MCF 10A (cell line): ENCODE results near the gene RASD1. TPM values are rescaled to one million over a fixed set of nuclear protein-coding genes. Genes with fewer than 3 reads are reported as not detected.

ENCODE experiments used
- BruUV-seq: library from RNA; stranded (reverse); fragments of 400-500 nt; replicated peaks from 2 replicates; lab custom pipeline; 2021; lab: Mats Ljungman, UMichigan
- CTCF ChIA-PET: fragments of 300-600 bp; sonication (Branson Sonifier 250); formaldehyde crosslinking; extraction: SDS; loops from one replicate; lab custom pipeline; 2021; ENCODE audit warnings: antibody characterized with exemption, inconsistent platforms; lab: Yijun Ruan, JAX
- POLR2A ChIA-PET: fragments of 300-600, 350-650 bp; sonication (Branson Sonifier 250); formaldehyde crosslinking; extraction: SDS; loops from one replicate; lab custom pipeline; 2020; ENCODE audit warnings: antibody characterized with exemption, inconsistent platforms; lab: Yijun Ruan, JAX
- DNase-seq: peaks from one replicate; pipeline ENCODE4 v3.0.0-alpha.2; 2018; ENCODE audit not compliant: unreplicated experiment
- H3K27ac Mint-ChIP-seq: one replicate; pipeline ENCODE4 v1.8.0; 2022; ENCODE audit warnings: mild to moderate bottlenecking, low read depth, mixed read lengths; ENCODE audit not compliant: unreplicated experiment
- H3K27me3 Mint-ChIP-seq: one replicate; pipeline ENCODE4 v1.8.0; 2022; ENCODE audit warnings: mixed read lengths; ENCODE audit not compliant: insufficient read depth, unreplicated experiment
- H3K36me3 Mint-ChIP-seq: one replicate; pipeline ENCODE4 v1.8.0; 2022; ENCODE audit warnings: mild to moderate bottlenecking, moderate library complexity, mixed read lengths; ENCODE audit not compliant: insufficient read depth, unreplicated experiment
- H3K4me1 Mint-ChIP-seq: one replicate; pipeline ENCODE4 v1.8.0; 2022; ENCODE audit warnings: mixed read lengths; ENCODE audit not compliant: insufficient read depth, unreplicated experiment
- H3K4me3 Mint-ChIP-seq: one replicate; pipeline ENCODE4 v1.8.0; 2022; ENCODE audit warnings: mild to moderate bottlenecking, moderate library complexity, mixed read lengths; ENCODE audit not compliant: unreplicated experiment
- H3K9me3 Mint-ChIP-seq: one replicate; pipeline ENCODE4 v1.8.0; 2022; ENCODE audit warnings: mixed read lengths; ENCODE audit not compliant: unreplicated experiment
- intact Hi-C: fragments of 100-400 bp; cut with micrococcal nuclease; formaldehyde crosslinking; loops from 2 replicates; pipeline ENCODE4 v1.14.1; 2022
- total RNA-seq: library from RNA; stranded (reverse); gene quantifications from 2 replicates; pipeline ENCODE4 v1.2.3, GENCODE V29; 2022
- TF ChIP-seq, protein P1 (sequence below): fragments of 200-600 bp; IDR thresholded peaks from one replicate; pipeline ENCODE4 v1.8.0; 2022; ENCODE audit warnings: antibody characterized with exemption, mild to moderate bottlenecking; ENCODE audit not compliant: unreplicated experiment

RASD1 gene
- total RNA-seq, 1 experiment from 2014 or later: 0.21 TPM

DNA sequence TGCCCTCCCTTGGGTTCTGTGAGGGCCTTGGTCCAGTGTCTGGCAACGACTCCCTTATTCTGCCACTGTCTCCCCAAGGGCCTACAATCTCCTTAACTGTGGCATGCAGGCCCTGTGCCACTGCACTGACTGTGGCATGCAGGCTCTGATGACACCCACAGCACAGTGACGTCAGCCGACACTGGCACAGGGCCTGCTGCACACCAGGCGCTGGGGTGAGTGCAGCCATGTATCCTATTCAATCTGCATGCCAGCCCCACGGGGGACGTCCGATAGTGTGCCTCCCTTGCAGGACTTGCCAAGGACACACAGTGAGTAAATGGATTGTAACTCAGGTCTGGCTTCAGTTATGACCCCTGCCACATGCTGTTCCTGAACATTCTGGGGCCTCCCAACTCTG lies 39.8 kb upstream of the RASD1 start:
- POLR2A ChIA-PET: no interaction called here
- intact Hi-C loops: no loop called here
- H3K27me3 Mint-ChIP-seq: no peaks in the 10 kb centered on the region
- no peak overlapping the region for H3K4me3 Mint-ChIP-seq
- TF ChIP-seq, protein P1, sequence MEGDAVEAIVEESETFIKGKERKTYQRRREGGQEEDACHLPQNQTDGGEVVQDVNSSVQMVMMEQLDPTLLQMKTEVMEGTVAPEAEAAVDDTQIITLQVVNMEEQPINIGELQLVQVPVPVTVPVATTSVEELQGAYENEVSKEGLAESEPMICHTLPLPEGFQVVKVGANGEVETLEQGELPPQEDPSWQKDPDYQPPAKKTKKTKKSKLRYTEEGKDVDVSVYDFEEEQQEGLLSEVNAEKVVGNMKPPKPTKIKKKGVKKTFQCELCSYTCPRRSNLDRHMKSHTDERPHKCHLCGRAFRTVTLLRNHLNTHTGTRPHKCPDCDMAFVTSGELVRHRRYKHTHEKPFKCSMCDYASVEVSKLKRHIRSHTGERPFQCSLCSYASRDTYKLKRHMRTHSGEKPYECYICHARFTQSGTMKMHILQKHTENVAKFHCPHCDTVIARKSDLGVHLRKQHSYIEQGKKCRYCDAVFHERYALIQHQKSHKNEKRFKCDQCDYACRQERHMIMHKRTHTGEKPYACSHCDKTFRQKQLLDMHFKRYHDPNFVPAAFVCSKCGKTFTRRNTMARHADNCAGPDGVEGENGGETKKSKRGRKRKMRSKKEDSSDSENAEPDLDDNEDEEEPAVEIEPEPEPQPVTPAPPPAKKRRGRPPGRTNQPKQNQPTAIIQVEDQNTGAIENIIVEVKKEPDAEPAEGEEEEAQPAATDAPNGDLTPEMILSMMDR: no peak
- no peaks in the 10 kb centered on the region for H3K36me3 Mint-ChIP-seq
- peak; percentile 36 for DNase-seq
- no peak overlapping the region for H3K27ac Mint-ChIP-seq
- no peaks in the 10 kb centered on the region for H3K4me1 Mint-ChIP-seq
- H3K9me3 Mint-ChIP-seq: no peaks in the 10 kb centered on the region
- no TSS peak for BruUV-seq
- CTCF ChIA-PET: no interaction called here

DNA sequence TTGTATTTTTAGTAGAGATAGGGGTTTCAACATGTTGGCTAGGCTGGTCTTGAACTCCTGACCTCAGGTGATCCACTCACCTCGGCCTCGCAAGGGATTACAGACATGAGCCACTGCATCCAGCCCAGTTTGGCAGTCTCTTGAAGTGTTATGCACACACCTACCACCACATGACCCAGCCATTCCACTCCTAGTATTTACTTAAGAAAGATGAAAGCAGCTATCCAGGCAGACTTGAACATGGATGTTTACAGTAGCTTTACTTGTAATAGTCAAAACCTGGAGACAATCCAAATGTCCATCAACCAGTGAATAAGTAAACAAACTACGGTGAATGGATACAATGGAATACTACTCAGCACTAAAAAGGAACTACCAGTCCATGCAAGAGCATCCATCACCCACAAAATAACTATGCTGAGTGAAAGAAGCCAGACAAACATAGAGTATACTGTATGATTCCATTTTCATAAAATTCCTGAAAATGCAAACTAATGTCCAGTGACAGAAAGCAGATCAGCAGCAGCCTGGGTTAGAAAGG lies 37.8 kb upstream of the RASD1 start:
- Mint-ChIP-seq H3K27ac (no peak overlapping the region), H3K4me1 (no peaks in the 10 kb centered on the region), H3K27me3 (no peaks in the 10 kb centered on the region), H3K9me3 (no peaks in the 10 kb centered on the region), H3K4me3 (no peak overlapping the region), H3K36me3 (no peaks in the 10 kb centered on the region)
- no TSS peak for BruUV-seq
- ChIA-PET CTCF (no interaction called here), POLR2A (interaction anchor here (0.7 kb wide), 1 partner anchor 63 kb away, joined by 3 read pairs; no protein-coding TSS in a partner anchor)
- TF ChIP-seq, protein P1: no peak
- intact Hi-C loops: no loop called here
- peak; percentile 15 for DNase-seq

DNA sequence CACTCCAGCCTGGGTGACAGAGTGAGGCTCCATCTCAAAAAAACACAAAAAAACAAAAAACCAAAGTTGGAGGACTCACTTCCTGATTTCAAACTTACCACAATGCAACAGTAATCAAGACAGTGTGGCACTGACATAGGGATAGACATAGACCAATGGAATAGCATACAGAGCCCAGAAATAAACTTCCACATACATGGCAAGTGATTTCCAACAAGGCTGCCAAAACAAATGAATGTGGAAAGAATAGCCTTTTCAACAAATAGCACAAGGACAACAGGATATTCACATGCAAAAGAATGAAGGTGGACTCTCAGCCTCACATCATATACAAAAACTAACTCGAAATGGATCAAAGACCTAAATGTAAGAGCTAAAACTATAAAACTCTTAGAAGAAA lies 36.8 kb upstream of the RASD1 start:
- no TSS peak for BruUV-seq
- intact Hi-C loops: no loop called here
- TF ChIP-seq, protein P1: no peak
- ChIA-PET POLR2A (no interaction called here), CTCF (interaction anchor here (0.6 to 0.7 kb wide), 4 partner anchors 14 to 179 kb away, joined by 3 to 4 read pairs (median 4); no protein-coding TSS in a partner anchor)
- Mint-ChIP-seq H3K27ac (no peak overlapping the region), H3K27me3 (no peaks in the 10 kb centered on the region), H3K4me1 (no peaks in the 10 kb centered on the region), H3K4me3 (no peak overlapping the region), H3K9me3 (no peaks in the 10 kb centered on the region), H3K36me3 (no peaks in the 10 kb centered on the region)
- no peak for DNase-seq

DNA sequence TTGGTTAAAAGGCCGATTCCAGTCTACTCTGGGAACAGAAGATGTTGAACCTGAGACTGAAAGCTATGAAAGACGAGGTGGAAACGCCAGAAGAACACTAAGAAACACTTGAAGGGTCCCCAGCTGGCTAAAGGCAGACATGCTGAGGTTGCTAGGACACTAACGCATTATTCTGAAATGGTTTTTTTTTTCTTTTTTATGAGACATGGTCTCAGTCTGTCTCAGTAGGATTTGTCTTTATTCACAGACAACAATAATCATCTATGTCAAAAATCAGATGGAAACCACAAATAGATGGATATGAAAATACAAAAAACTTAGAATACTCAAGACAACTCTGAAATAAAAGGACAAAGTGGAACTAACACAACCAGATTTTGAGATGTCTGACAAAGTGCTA lies 35.0 kb upstream of the RASD1 start:
- H3K36me3 Mint-ChIP-seq: no peaks in the 10 kb centered on the region
- ChIA-PET CTCF (no interaction called here), POLR2A (interaction anchor here (0.6 kb wide), 1 partner anchor 232 kb away, joined by 4 read pairs; no protein-coding TSS in a partner anchor)
- TF ChIP-seq, protein P1: no peak
- no TSS peak for BruUV-seq
- no peaks in the 10 kb centered on the region for H3K27me3 Mint-ChIP-seq
- H3K4me1 Mint-ChIP-seq: no peaks in the 10 kb centered on the region
- no peak overlapping the region for H3K27ac Mint-ChIP-seq
- intact Hi-C loops: no loop called here
- no peaks in the 10 kb centered on the region for H3K9me3 Mint-ChIP-seq
- DNase-seq: no peak
- no peak overlapping the region for H3K4me3 Mint-ChIP-seq
